SK-N-SH treated with all-trans-retinoic acid at 6 μM for 48 hours (cell line): ENCODE data around the gene FRMD4B.

Source experiments
- ATAC-seq: fragments of 200-7000 bp; cut with Tn5 transposase; 3 replicates; pipeline ENCODE4 v1.9.1; 2020; ENCODE audit warnings: mild to moderate bottlenecking, moderate library complexity
- BACH2 ChIP-seq: fragments of 250-450 bp; sonication (Bioruptor Pico); IDR thresholded peaks from 2 replicates; pipeline ENCODE4 v1.9.0; 2021; ENCODE audit warnings: mild to moderate bottlenecking, borderline replicate concordance
- CREB5 ChIP-seq: fragments of 250-450 bp; sonication (Bioruptor Pico); IDR thresholded peaks from 2 replicates; pipeline ENCODE4 v1.5.1; 2020; ENCODE audit warnings: low read depth, mild to moderate bottlenecking, moderate library complexity
- CSDC2 ChIP-seq: fragments of 250-450 bp; sonication (Bioruptor Pico); IDR thresholded peaks from 2 replicates; pipeline ENCODE4 v1.5.0; 2020; ENCODE audit warnings: mild to moderate bottlenecking, moderate library complexity
- CSRNP3 ChIP-seq: fragments of 250-450 bp; sonication (Bioruptor Pico); IDR thresholded peaks from 2 replicates; pipeline ENCODE4 v1.5.1; 2021; ENCODE audit warnings: mild to moderate bottlenecking, moderate library complexity
- ESRRG ChIP-seq: fragments of 250-450 bp; sonication (Bioruptor Pico); IDR thresholded peaks from 2 replicates; pipeline ENCODE4 v1.6.1; 2021; ENCODE audit warnings: mild to moderate bottlenecking
- GLIS3 ChIP-seq: fragments of 250-450 bp; sonication (Bioruptor Pico); IDR thresholded peaks from 2 replicates; pipeline ENCODE4 v1.5.0; 2020; ENCODE audit warnings: mild to moderate bottlenecking, moderate library complexity
- ISL1 ChIP-seq: fragments of 250-450 bp; sonication (Bioruptor Pico); IDR thresholded peaks from 2 replicates; pipeline ENCODE4 v2.1.2; 2022; ENCODE audit warnings: mild to moderate bottlenecking, moderate library complexity
- PATZ1 ChIP-seq: fragments of 250-450 bp; sonication (Bioruptor Pico); IDR thresholded peaks from 2 replicates; pipeline ENCODE4 v1.8.0; 2020; ENCODE audit warnings: mild to moderate bottlenecking, moderate library complexity, borderline replicate concordance
- POU6F1 ChIP-seq: fragments of 250-450 bp; sonication (Bioruptor Pico); IDR thresholded peaks from 2 replicates; pipeline ENCODE4 v1.8.0; 2021; ENCODE audit warnings: low read depth, mild to moderate bottlenecking, moderate library complexity, borderline replicate concordance
- PPARA ChIP-seq: fragments of 250-450 bp; sonication (Bioruptor Pico); IDR thresholded peaks from 2 replicates; pipeline ENCODE4 v1.5.0; 2020; ENCODE audit warnings: mild to moderate bottlenecking, borderline replicate concordance
- RARB ChIP-seq: fragments of 250-450 bp; sonication (Bioruptor Pico); IDR thresholded peaks from 2 replicates; pipeline ENCODE4 v1.8.0; 2021; ENCODE audit warnings: mild to moderate bottlenecking, moderate library complexity
- SNAI2 ChIP-seq: fragments of 250-450 bp; sonication (Bioruptor Pico); IDR thresholded peaks from 2 replicates; pipeline ENCODE4 v1.5.0; 2020; ENCODE audit warnings: mild to moderate bottlenecking, moderate library complexity
- TCF4 ChIP-seq: fragments of 250-450 bp; sonication (Bioruptor Pico); IDR thresholded peaks from 2 replicates; pipeline ENCODE4 v1.8.0; 2021; ENCODE audit warnings: mild to moderate bottlenecking, moderate library complexity, borderline replicate concordance
- TOX ChIP-seq: fragments of 250-450 bp; sonication (Bioruptor Pico); IDR thresholded peaks from 2 replicates; pipeline ENCODE4 v1.8.0; 2021; ENCODE audit warnings: mild to moderate bottlenecking, moderate library complexity, borderline replicate concordance
- TSHZ2 ChIP-seq: fragments of 250-450 bp; sonication (Bioruptor Pico); IDR thresholded peaks from 2 replicates; pipeline ENCODE4 v1.5.0; 2020; ENCODE audit warnings: mild to moderate bottlenecking, moderate library complexity
- ZFP3 ChIP-seq: fragments of 250-450 bp; sonication (Bioruptor Pico); IDR thresholded peaks from 2 replicates; pipeline ENCODE4 v1.5.0; 2020; ENCODE audit warnings: mild to moderate bottlenecking, moderate library complexity
- ZFP30 ChIP-seq: fragments of 450-650 bp; formaldehyde crosslinking; IDR thresholded peaks from 2 replicates; pipeline ENCODE4 v1.5.0; 2022; ENCODE audit warnings: mild to moderate bottlenecking, moderate library complexity
- ZNF565 ChIP-seq: fragments of 450-650 bp; formaldehyde crosslinking; conservative IDR thresholded peaks from 2 replicates; pipeline ENCODE4 v1.5.0; 2020; ENCODE audit warnings: low read depth, mild to moderate bottlenecking, moderate library complexity
- ZNF70 ChIP-seq: fragments of 450-650 bp; formaldehyde crosslinking; IDR thresholded peaks from 2 replicates; pipeline ENCODE4 v1.5.0; 2020; ENCODE audit warnings: mild to moderate bottlenecking, moderate library complexity
- ZNF8 ChIP-seq: fragments of 450-650 bp; formaldehyde crosslinking; IDR thresholded peaks from 2 replicates; pipeline ENCODE4 v1.5.0; 2020; ENCODE audit warnings: mild to moderate bottlenecking, moderate library complexity

The FRMD4B gene

GRCh38 chr3:69319652-69320051 lies 66.2 kb downstream of the FRMD4B start:
- ATAC-seq = no peak

GRCh38 chr3:69318410-69318809 lies 67.5 kb downstream of the FRMD4B start:
- no peak for ATAC-seq
- no peak for TF ChIP-seq TSHZ2
- TF ChIP-seq TCF4 = no peak
- TF ChIP-seq BACH2 (CRISPR knock-in tag) = no peak
- no peak for TF ChIP-seq TOX
- TF ChIP-seq RARB (CRISPR knock-in tag) = no peak
- no peak for TF ChIP-seq ZNF70 (CRISPR knock-in tag)
- TF ChIP-seq PPARA = no peak
- no peak for TF ChIP-seq ZNF565 (CRISPR knock-in tag)
- no peak for TF ChIP-seq ISL1 (CRISPR knock-in tag)
- no peak for TF ChIP-seq POU6F1 (CRISPR knock-in tag)
- TF ChIP-seq GLIS3 (CRISPR knock-in tag) = no peak
- TF ChIP-seq SNAI2 = no peak
- no peak for TF ChIP-seq PATZ1 (CRISPR knock-in tag)
- TF ChIP-seq CSDC2 (CRISPR knock-in tag) = no peak
- TF ChIP-seq ESRRG (CRISPR knock-in tag) = no peak
- no peak for TF ChIP-seq ZFP3 (CRISPR knock-in tag)
- no peak for TF ChIP-seq CSRNP3 (CRISPR knock-in tag)
- no peak for TF ChIP-seq ZNF8
- TF ChIP-seq ZFP30 (CRISPR knock-in tag) = no peak
- no peak for TF ChIP-seq CREB5 (CRISPR knock-in tag)

More at GRCh38 chr3:69319652-69320051, 66.2 kb downstream of the FRMD4B start:
- no peak for TF ChIP-seq BACH2 (CRISPR knock-in tag)
- no peak for TF ChIP-seq ZFP30 (CRISPR knock-in tag)
- TF ChIP-seq CREB5 (CRISPR knock-in tag) = no peak
- TF ChIP-seq TOX = no peak
- no peak for TF ChIP-seq ZNF565 (CRISPR knock-in tag)
- TF ChIP-seq TCF4 = no peak

GRCh38 chr3:69313251-69313650 lies 72.6 kb downstream of the FRMD4B start:
- TF ChIP-seq PPARA = no peak
- TF ChIP-seq ESRRG (CRISPR knock-in tag) = no peak
- TF ChIP-seq ZNF565 (CRISPR knock-in tag) = no peak
- no peak for TF ChIP-seq TSHZ2
- no peak for TF ChIP-seq ZFP30 (CRISPR knock-in tag)
- ATAC-seq = no peak
